ENCODE measurements around the gene CSMD2. TPM values are rescaled to one million over a fixed set of nuclear protein-coding genes. Genes with fewer than 3 reads are reported as not detected.

CSMD2 gene
- polyA plus RNA-seq, 1 of the 3 experiments (the other 2 are of a cell fraction), result not detected

- Histone ChIP-seq H3K9me3 (no peaks in the 10 kb centered on the region), H3K9me2 (no peaks in the 10 kb centered on the region)
- TF ChIP-seq ZBTB33 (IDR thresholded peaks at IDR 0.05; ENCODE audit: borderline replicate concordance, low read depth), result no peak
These were observed 396.2 kb downstream of the CSMD2 start for GRCh38 chr1:33768821-33769220.

GRCh38 chr1:33768106-33768505, 396.9 kb downstream of the CSMD2 start:
- no peaks in the 10 kb centered on the region for H3K27me3 ChIP-seq (ENCODE audit: insufficient read depth)
- ChIA-PET POLR2A (no interaction called here), CTCF (interaction anchor here (1.3 kb wide), 1 partner anchor 395 kb away, joined by 3 read pairs; no protein-coding TSS in a partner anchor)
- H3K79me2 ChIP-seq (ENCODE audit: insufficient read depth), result no peaks in the 10 kb centered on the region
- no peaks in the 10 kb centered on the region for H3F3A ChIP-seq (replicated peaks; ENCODE audit: insufficient read depth)
- no peaks in the 10 kb centered on the region for H3K4me1 ChIP-seq (ENCODE audit: control insufficient read depth in 1 of 2, insufficient read depth in 2 of 2, low read depth in 1 of 2, low read length in 1 of 2)
- H3K27ac ChIP-seq (ENCODE audit: low read depth in 2 of 2, low read length in 1 of 2), result no peak overlapping the region
- 20% methylated on average over 2 of the region's 2 CpGs for WGBS (ENCODE audit: low lambda C conversion rate)
- H2AFZ ChIP-seq (ENCODE audit: low read depth), result no peak overlapping the region
- H3K4me3 ChIP-seq (ENCODE audit: low read depth in 2 of 2, low read length in 1 of 2), result no peak overlapping the region
- H3K9ac ChIP-seq, result no peak overlapping the region
- H3K9me3 ChIP-seq, result no peaks in the 10 kb centered on the region
- H3K4me2 ChIP-seq, result no peak overlapping the region
- H3K9me2 ChIP-seq, result no peaks in the 10 kb centered on the region
- TF ChIP-seq RFX5 (IDR thresholded peaks at IDR 0.05; ENCODE audit: low read length) (no peak), TCF12 (IDR thresholded peaks at IDR 0.05) (no peak), FOXJ3 (CRISPR knock-in tag; IDR thresholded peaks at IDR 0.05) (no peak), POLR2AphosphoS5 (IDR thresholded peaks at IDR 0.05; ENCODE audit: low read depth, low read length) (no peak), MEF2A (IDR thresholded peaks at IDR 0.05; ENCODE audit: borderline replicate concordance, low read depth) (no peak), USF1 (IDR thresholded peaks at IDR 0.05; ENCODE audit: borderline replicate concordance, low read depth) (no peak), SMC3 (IDR thresholded peaks at IDR 0.05; ENCODE audit: low read depth, low read length) (no peak), CHD2 (IDR thresholded peaks at IDR 0.05; ENCODE audit: low read length, partially characterized antibody) (no peak), RAD21 (IDR thresholded peaks at IDR 0.05; ENCODE audit: low read length) (no peak), RCOR1 (IDR thresholded peaks at IDR 0.05; ENCODE audit: low read length) (no peak), REST (IDR thresholded peaks at IDR 0.05; ENCODE audit: low read depth, low read length) (no peak), EP300 (IDR thresholded peaks at IDR 0.05; ENCODE audit: borderline replicate concordance in 1 of 2, low read depth in 1 of 2, low read length in 1 of 2) (no peak), PBX3 (IDR thresholded peaks at IDR 0.05) (no peak), NFIC (IDR thresholded peaks at IDR 0.05; ENCODE audit: borderline replicate concordance) (no peak), ELF1 (IDR thresholded peaks at IDR 0.05) (no peak), RXRA (IDR thresholded peaks at IDR 0.05; ENCODE audit: borderline replicate concordance, low read depth) (no peak)
- DNase-seq, result no peak
- H3K36me3 ChIP-seq (replicated peaks in 1 of 2; ENCODE audit: control insufficient read depth in 1 of 2, insufficient read depth in 2 of 2, low read length in 1 of 2), result no peaks in the 10 kb centered on the region
- H4K20me1 ChIP-seq (ENCODE audit: insufficient read depth), result no peaks in the 10 kb centered on the region

More at GRCh38 chr1:33768821-33769220, 396.2 kb downstream of the CSMD2 start:
- Histone ChIP-seq H3K79me2 (ENCODE audit: insufficient read depth) (no peaks in the 10 kb centered on the region), H3K9ac (no peak overlapping the region), H3K36me3 (replicated peaks in 1 of 2; ENCODE audit: control insufficient read depth in 1 of 2, insufficient read depth in 2 of 2, low read length in 1 of 2) (no peaks in the 10 kb centered on the region), H4K20me1 (ENCODE audit: insufficient read depth) (no peaks in the 10 kb centered on the region), H3K4me3 (ENCODE audit: low read depth in 2 of 2, low read length in 1 of 2) (no peak overlapping the region), H3K27me3 (ENCODE audit: insufficient read depth) (no peaks in the 10 kb centered on the region), H3F3A (replicated peaks; ENCODE audit: insufficient read depth) (no peaks in the 10 kb centered on the region), H3K4me1 (ENCODE audit: control insufficient read depth in 1 of 2, insufficient read depth in 2 of 2, low read depth in 1 of 2, low read length in 1 of 2) (no peaks in the 10 kb centered on the region), H3K27ac (ENCODE audit: low read depth in 2 of 2, low read length in 1 of 2) (no peak overlapping the region), H2AFZ (ENCODE audit: low read depth) (no peak overlapping the region), H3K4me2 (no peak overlapping the region)
- CTCF ChIA-PET, result interaction anchor here (1.3 kb wide), 1 partner anchor 394 kb away, joined by 3 read pairs; no protein-coding TSS in a partner anchor
- no peak for DNase-seq
- 29% methylated on average over 2 of the region's 2 CpGs for WGBS (ENCODE audit: low lambda C conversion rate)
- POLR2A ChIA-PET, result no interaction called here
